Stimulated activated CD4-positive, alpha-beta T cell treated with anti-CD3 and anti-CD28 coated beads, Interleukin-2, amount 100 ng/mL, for 24 hours (primary cell): ENCODE data around the gene FCSK.

Source experiments
- DNase-seq, 2 donors: peaks; one replicate each; pipeline ENCODE4 v3.0.0-alpha.2; 2020

FCSK gene

GRCh38 chr16:70529051-70529777 lies 74.8 kb downstream of the FCSK start:
- DNase-seq: no peak
